Uterus (tissue), 2 donors: ENCODE results near the gene CNNM3.

Experiments used
- CTCF ChIP-seq, 4 experiments: fragments of 200-600 bp in 2 of 4; fragments of 450-650 bp in 2 of 4; sonication (generic) in 2 of 4; IDR thresholded peaks; one replicate each; pipeline ENCODE4 v1.5.1; 2016 to 2019; ENCODE audit warnings: antibody characterized with exemption in 4 of 4, mild to moderate bottlenecking in 2 of 4, moderate library complexity in 1 of 4
- POLR2A ChIP-seq, 2 donors: fragments of 450-650 bp; IDR thresholded peaks; one replicate each; pipeline ENCODE4 v1.6.1; 2016; ENCODE audit warnings: antibody characterized with exemption in 2 of 2, mild to moderate bottlenecking in 1 of 2, moderate library complexity in 1 of 2

GRCh38 chr2:96807127-96807471 is 9.0 kb upstream of the CNNM3 start:
- TF ChIP-seq CTCF (IDR thresholded peaks at IDR 0.05) = no peak
- no peak for TF ChIP-seq POLR2A (IDR thresholded peaks at IDR 0.05)
